Measurements from ENCODE around the gene PCDHGA4.
"Not testable (repeated sequence)": the region's sequence is repeated elsewhere in the genome, so short reads cannot be mapped to it uniquely, and the experiment has no call there.

PCDHGA4 gene

DNA sequence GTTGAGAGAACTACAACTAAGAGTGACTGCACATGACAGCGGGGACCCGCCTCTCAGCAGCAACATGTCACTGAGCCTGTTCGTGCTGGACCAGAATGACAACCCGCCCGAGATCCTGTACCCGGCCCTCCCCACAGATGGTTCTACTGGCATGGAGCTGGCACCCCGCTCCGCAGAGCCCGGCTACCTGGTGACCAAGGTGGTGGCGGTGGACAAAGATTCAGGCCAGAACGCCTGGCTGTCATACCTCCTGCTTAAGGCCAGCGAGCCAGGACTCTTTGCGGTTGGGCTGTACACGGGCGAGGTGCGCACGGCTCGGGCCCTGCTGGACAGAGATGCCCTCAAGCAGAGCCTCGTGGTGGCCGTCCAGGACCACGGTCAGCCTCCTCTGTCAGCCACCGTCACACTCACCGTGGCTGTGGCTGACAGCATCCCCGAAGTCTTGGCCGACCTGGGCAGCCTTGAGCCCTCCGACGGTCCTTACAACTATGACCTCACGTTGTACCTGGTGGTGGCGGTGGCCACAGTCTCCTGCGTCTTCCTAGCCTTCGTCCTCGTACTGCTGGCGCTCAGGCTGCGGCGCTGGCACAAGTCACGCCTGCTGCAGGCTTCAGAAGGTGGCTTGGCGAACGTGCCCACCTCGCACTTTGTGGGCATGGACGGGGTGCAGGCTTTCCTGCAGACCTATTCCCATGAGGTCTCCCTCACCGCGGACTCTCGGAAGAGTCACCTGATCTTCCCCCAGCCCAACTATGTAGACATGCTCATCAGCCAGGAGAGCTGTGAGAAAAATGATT, 29.8 kb downstream of the PCDHGA4 start:
- DNase-seq = no peak

DNA sequence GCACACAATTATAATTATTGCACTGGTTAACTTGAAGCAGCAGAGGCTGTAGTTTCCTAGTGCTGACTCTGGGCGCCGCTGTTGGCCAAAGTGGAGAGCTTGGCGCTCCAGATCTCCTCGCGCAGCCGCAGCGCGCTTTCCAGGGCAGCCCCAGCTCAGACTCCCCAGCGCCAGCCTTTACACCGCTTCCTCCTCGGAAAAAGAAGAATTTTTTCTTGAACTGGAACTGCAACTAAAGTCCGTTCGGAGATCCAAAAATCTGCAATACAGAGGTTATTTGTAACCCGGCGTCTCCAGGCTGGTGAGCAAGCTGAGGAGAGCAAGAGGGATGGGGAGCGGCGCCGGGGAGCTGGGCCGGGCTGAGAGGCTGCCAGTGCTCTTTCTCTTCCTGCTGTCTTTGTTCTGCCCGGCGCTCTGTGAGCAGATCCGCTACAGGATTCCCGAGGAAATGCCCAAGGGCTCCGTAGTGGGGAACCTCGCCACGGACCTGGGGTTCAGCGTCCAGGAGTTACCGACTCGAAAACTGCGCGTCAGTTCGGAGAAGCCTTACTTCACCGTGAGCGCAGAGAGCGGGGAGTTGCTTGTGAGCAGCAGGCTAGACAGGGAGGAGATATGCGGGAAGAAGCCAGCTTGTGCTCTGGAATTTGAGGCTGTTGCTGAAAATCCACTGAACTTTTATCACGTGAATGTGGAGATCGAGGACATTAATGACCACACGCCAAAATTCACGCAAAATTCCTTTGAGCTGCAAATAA, 32.9 kb downstream of the PCDHGA4 start, which contains the start of gene PCDHGB4:
PCDHGB4 (plus strand) TSS at position 142 of the 755 bp plus-strand sequence; CDS start at position 329, 187 bp downstream.
- DNase-seq = not testable (repeated sequence)

DNA sequence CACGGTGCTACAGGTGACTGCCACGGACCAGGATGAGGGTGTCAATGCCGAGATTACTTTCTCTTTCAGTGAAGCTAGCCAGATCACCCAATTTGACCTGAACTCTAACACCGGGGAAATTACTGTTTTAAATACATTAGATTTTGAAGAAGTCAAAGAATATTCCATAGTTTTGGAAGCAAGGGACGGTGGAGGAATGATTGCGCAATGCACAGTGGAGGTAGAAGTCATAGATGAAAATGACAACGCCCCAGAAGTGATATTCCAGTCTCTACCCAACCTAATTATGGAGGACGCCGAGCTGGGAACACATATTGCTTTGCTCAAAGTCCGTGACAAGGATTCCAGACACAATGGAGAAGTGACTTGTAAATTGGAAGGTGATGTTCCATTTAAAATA, 33.8 kb downstream of the PCDHGA4 start:
- DNase-seq = no peak

DNA sequence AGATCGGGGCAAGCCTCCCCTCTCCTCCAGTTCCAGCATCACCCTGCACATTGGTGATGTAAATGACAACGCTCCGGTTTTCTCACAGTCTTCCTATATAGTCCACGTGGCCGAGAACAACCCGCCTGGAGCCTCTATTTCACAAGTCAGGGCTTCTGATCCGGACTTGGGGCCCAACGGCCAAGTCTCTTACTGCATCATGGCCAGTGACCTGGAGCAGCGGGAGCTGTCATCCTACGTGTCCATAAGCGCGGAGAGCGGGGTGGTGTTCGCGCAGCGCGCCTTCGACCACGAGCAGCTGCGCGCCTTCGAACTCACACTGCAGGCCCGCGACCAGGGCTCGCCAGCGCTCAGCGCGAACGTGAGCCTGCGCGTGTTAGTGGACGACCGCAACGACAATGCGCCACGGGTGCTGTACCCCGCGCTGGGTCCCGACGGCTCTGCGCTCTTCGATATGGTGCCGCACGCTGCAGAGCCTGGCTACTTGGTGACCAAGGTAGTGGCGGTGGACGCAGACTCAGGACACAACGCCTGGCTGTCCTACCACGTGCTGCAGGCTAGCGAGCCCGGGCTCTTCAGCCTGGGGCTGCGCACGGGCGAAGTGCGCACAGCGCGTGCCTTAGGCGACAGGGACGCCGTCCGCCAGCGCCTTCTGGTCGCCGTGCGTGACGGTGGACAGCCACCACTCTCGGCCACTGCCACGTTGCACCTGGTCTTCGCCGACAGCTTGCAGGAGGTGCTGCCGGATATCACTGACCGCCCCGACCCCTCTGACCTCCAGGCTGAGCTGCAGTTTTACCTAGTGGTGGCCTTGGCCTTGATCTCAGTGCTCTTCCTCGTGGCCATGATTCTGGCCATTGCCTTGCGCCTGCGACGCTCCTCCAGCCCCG, 34.6 kb downstream of the PCDHGA4 start:
- no peak for DNase-seq

DNA sequence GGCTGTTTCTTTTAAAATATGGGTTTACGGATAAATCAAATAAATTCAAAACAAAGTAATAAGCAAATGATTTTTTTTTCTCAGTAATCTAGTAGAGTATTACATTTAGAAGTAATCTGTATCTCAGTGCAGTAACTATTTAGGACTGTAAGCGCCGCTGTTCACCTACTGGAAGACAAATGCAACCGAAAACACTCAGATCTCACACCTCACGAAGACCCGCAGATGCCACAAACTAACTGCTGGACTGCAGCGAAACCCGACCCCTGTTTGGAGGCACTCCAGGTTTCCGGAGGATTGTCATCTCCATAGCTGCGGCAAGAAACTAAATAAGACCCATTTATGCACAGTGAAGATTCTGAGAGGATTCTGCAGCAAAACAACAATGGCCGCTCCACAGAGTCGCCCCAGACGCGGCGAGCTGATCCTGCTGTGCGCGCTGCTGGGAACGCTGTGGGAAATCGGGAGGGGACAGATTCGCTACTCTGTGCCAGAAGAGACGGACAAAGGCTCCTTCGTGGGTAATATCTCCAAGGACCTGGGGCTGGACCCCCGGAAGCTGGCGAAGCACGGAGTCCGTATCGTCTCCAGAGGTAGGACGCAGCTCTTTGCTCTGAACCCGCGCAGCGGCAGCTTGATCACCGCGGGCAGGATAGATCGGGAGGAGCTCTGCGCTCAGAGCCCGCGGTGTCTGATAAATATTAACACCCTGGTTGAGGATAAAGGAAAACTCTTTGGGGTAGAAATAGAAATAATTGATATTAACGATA, 37.8 kb downstream of the PCDHGA4 start, which contains the start of gene PCDHGA8:
PCDHGA8 (plus strand) TSS at position 205 of the 770 bp plus-strand sequence; CDS start at position 386, 181 bp downstream.
- no peak for DNase-seq

DNA sequence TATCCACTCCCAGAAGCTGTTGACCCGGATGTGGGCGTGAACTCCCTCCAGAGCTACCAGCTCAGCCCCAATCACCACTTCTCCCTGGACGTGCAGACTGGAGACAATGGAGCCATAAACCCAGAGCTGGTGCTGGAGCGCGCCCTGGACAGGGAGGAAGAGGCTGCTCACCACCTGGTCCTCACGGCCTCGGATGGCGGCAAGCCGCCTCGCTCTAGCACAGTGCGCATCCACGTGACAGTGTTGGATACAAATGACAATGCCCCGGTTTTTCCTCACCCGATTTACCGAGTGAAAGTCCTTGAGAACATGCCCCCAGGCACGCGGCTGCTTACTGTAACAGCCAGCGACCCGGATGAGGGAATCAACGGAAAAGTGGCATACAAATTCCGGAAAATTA, 38.4 kb downstream of the PCDHGA4 start:
- no peak for DNase-seq

DNA sequence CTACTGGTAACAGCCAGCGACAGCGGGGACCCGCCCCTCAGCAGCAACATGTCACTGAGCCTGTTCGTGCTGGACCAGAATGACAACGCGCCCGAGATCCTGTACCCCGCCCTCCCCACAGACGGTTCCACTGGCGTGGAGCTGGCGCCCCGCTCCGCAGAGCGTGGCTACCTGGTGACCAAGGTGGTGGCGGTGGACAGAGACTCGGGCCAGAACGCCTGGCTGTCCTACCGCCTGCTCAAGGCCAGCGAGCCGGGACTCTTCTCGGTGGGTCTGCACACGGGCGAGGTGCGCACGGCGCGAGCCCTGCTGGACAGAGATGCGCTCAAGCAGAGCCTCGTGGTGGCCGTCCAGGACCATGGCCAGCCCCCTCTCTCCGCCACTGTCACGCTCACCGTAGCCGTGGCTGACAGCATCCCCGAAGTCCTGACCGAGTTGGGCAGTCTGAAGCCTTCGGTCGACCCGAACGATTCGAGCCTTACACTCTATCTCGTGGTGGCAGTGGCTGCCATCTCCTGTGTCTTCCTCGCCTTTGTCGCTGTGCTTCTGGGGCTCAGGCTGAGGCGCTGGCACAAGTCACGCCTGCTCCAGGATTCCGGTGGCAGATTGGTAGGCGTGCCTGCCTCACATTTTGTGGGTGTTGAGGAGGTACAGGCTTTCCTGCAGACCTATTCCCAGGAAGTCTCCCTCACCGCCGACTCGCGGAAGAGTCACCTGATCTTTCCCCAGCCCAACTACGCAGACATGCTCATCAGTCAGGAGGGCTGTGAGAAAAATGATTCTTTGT, 39.8 kb downstream of the PCDHGA4 start:
- DNase-seq = not testable (repeated sequence)

DNA sequence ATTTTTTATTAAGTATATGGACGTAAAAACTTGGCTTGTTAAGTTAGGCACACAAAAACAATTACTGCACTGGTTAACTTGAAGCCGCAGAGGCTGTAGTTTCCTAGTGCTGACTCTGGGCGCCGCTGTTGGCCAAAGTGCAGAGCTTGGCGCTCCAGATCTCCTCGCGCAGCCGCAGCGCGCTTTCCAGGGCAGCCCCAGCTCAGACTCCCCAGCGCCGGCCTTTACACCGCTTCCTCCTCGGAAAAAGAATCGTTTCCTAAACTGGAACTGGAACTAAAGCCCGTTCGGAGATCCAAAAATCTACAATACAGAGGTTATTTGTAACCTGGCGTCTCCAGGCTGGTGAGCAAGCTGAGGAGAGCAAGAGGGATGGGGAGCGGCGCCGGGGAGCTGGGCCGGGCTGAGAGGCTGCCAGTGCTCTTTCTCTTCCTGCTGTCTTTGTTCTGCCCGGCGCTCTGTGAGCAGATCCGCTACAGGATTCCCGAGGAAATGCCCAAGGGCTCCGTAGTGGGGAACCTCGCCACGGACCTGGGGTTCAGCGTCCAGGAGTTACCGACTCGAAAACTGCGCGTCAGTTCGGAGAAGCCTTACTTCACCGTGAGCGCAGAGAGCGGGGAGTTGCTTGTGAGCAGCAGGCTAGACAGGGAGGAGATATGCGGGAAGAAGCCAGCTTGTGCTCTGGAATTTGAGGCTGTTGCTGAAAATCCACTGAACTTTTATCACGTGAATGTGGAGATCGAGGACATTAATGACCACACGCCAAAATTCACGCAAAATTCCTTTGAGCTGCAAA, 43.1 kb downstream of the PCDHGA4 start, which contains the start of gene PCDHGB5:
PCDHGB5 (plus strand) TSS at position 192 of the 796 bp plus-strand sequence; CDS start at position 373, 181 bp downstream.
- DNase-seq = not testable (repeated sequence)

DNA sequence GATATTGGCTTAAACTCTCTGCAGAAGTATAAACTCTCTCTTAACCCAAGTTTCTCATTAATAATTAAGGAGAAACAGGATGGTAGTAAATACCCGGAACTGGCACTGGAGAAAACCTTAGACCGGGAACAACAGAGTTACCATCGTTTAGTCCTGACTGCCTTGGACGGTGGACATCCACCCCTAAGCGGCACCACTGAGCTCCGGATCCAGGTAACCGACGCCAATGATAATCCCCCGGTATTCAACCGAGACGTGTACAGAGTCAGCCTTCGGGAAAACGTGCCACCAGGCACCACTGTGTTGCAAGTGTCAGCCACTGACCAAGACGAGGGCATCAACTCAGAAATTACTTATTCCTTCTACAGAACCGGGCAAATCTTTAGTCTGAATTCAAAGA, 43.8 kb downstream of the PCDHGA4 start:
- DNase-seq = no peak

DNA sequence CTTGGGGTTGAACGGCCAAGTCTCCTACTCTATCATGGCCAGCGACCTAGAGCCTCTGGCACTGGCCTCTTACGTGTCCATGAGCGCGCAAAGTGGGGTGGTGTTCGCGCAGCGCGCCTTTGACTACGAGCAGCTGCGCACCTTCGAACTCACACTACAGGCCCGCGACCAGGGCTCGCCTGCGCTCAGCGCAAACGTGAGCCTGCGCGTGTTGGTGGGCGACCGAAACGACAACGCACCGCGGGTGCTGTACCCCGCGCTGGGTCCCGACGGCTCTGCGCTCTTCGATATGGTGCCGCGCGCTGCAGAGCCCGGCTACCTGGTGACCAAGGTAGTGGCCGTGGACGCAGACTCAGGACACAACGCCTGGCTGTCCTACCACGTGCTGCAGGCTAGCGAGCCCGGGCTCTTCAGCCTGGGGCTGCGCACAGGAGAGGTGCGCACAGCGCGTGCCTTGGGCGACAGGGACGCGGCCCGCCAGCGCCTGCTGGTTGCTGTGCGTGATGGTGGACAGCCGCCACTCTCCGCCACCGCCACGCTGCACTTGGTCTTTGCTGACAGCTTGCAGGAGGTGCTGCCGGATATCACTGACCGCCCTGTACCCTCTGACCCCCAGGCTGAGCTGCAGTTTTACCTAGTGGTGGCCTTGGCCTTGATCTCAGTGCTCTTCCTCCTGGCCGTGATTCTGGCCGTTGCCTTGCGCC, 44.9 kb downstream of the PCDHGA4 start:
- DNase-seq = no peak

DNA sequence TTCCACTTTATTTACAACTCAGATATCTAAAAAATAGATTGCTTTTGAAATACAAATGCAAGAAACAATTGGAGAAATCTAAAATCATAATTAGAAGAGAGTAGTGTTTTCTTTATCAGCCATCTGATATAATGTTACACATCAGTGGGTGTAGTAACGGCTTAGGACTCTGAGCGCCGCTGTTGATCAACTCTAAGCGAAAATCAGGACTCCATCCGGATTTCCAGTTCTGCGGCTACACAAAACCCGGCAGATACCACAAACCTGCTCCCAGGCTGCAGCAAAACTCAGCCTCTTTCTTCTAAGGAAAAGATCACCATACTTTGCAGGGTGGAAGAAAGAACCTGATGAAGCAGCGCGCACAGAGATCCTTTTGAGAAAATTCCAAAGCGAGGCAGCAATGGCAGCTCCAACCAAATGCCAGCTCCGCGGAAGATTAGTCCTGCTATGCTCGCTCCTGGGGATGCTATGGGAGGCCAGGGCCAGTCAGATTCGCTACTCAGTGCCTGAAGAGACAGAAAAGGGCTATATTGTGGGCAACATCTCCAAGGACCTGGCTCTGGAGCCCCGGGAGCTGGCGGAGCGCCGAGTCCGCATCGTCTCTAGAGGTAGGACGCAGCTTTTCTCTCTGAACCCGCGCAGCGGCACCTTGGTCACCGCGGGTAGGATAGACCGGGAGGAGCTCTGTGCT, 47.9 kb downstream of the PCDHGA4 start, which contains the start of gene PCDHGA9:
PCDHGA9 (plus strand) TSS at position 226 of the 691 bp plus-strand sequence; CDS start at position 401, 175 bp downstream.
- DNase-seq = no peak

DNA sequence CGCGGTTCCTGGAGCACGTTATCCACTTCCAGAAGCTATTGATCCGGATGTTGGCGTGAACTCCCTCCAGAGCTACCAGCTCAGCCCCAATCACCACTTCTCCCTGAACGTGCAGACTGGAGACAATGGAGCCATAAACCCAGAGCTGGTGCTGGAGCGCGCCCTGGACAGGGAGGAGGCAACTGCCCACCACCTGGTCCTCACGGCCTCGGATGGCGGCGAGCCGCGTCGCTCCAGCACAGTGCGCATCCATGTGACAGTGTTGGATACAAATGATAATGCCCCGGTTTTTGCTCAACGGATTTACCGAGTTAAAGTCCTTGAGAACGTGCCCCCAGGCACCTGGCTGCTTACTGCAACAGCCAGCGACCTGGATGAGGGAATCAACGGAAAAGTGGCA, 48.6 kb downstream of the PCDHGA4 start:
- DNase-seq = no peak
